ENCODE measurements around the gene PFDN1. TPM values are rescaled to one million over a fixed set of nuclear protein-coding genes. Genes with fewer than 3 reads are reported as not detected.
A peak's percentile ranks its signal among the peaks of the same experiment; 100 is the strongest.

PFDN1 gene
- total RNA-seq, 2 experiments from 2014 or later: 62.4 to 64.7 TPM

DNA sequence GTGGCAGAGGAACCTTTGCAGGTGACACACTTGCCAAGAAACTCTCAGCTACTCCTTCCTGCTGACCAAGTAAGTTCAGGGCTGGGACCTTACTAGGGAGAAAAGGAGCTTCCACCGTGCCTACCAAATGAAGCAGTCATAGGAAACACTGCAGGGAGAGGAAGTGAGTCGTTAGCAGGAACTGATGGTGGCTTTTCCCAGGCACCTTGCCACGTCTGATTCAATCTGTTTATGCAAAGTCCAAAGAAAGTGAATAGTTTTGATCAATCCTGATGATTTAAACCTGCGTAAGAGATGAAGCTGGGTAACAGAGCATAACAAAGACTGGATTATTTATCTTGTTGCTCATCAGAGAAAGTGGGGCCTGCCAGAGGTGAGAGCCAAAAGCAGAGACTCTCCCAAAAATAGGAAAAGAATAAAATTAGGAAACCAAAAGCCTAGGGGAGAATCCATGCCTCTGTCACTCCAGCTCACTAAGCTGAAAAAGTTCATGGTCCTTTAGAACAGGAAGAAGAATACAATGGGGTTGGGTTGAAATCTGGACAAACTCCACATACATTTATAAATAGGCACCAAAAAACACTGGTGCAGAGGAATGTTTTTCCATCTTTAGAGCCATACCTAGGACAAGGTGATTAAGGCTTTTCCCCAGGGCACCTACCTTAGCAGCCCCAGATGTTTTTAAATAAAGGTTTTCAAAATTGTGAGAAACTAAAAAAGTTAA is 9.3 kb upstream of the PFDN1 start:
- no peak for DNase-seq
- ATAC-seq: no peak
- no peak overlapping the region for H3K4me3 Mint-ChIP-seq
- no peaks in the 10 kb centered on the region for H3K36me3 Mint-ChIP-seq (ENCODE audit: low read depth)
- H3K9me3 Mint-ChIP-seq (ENCODE audit: insufficient read depth): no peaks in the 10 kb centered on the region
- POLR2A ChIA-PET: interaction anchor here (1.6 kb wide), 1 partner anchor 9 kb away, joined by 7 read pairs; the partner anchor contains the start of gene PFDN1
- no peak overlapping the region for H3K27ac Mint-ChIP-seq
- peaks cover 13% of the 10 kb centered on the region for H3K27me3 Mint-ChIP-seq (ENCODE audit: low read depth)
- H3K4me1 Mint-ChIP-seq (ENCODE audit: low read depth): peaks cover 14% of the 10 kb centered on the region
- CTCF ChIA-PET: interaction anchor here (0.7 to 1.5 kb wide), 3 partner anchors 33 to 51 kb away, joined by 3 to 5 read pairs (median 4); no protein-coding TSS in a partner anchor

DNA sequence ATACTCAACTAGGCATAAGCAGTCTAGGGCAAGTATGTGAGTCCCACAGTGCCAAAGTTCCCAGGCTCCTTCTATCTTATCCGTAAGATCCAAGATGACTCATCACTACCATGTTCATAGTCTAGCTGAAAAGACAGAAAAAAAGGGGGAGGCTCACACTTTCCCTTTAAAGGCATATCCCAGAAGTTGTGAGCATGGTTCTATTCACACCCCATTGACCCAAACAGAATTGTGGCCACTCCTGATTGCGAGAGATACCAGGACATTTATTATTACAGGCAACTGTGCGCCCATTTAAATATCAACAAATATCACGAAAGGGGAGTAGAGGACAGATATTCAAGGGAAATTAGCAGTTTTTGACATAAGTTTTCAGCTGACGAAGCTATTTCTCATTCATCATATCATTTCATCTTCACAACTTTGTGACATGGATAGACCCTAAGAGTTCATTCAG is 8.1 kb upstream of the PFDN1 start:
- ChIA-PET POLR2A (interaction anchor here (0.7 to 1.6 kb wide), 2 partner anchors 8 to 35 kb away, joined by 4 to 7 read pairs; partner anchors contain the start of gene PFDN1), CTCF (interaction anchor here (3.2 kb wide), 1 partner anchor 66 kb away, joined by 12 read pairs; no protein-coding TSS in a partner anchor)
- Mint-ChIP-seq H3K27ac (no peak overlapping the region), H3K27me3 (ENCODE audit: low read depth) (peaks cover 13% of the 10 kb centered on the region), H3K4me1 (ENCODE audit: low read depth) (peaks cover 14% of the 10 kb centered on the region), H3K36me3 (ENCODE audit: low read depth) (no peaks in the 10 kb centered on the region), H3K4me3 (no peak overlapping the region), H3K9me3 (ENCODE audit: insufficient read depth) (no peaks in the 10 kb centered on the region)
- ATAC-seq (no peak), DNase-seq (no peak)

DNA sequence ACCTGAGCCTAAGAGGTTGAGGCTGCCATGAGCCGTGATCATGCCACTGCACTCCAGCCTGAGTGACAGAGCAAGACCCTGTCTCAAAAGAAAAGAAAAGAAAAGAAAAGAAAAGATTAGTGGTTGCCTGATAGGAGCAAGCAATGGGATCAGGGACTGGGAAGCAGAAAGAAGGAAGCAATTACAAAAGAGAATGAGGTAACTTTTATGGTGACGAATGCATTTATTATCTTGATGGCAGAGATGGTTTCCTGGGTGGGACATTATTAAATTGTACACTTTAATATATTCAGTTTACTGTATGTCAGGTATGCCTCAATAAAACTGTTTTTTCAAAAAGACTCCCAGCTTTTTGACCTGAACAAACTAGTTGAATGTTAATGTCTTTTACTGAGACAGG is 7.5 kb upstream of the PFDN1 start:
- H3K9me3 Mint-ChIP-seq (ENCODE audit: insufficient read depth): no peaks in the 10 kb centered on the region
- H3K27me3 Mint-ChIP-seq (ENCODE audit: low read depth): peaks cover 15% of the 10 kb centered on the region
- CTCF ChIA-PET: interaction anchor here (3.2 kb wide), 1 partner anchor 66 kb away, joined by 12 read pairs; no protein-coding TSS in a partner anchor
- H3K4me3 Mint-ChIP-seq: no peak overlapping the region
- H3K36me3 Mint-ChIP-seq (ENCODE audit: low read depth): no peaks in the 10 kb centered on the region
- POLR2A ChIA-PET: no interaction called here
- no peak for ATAC-seq
- no peak for DNase-seq
- no peak overlapping the region for H3K27ac Mint-ChIP-seq
- peaks cover 14% of the 10 kb centered on the region for H3K4me1 Mint-ChIP-seq (ENCODE audit: low read depth)

DNA sequence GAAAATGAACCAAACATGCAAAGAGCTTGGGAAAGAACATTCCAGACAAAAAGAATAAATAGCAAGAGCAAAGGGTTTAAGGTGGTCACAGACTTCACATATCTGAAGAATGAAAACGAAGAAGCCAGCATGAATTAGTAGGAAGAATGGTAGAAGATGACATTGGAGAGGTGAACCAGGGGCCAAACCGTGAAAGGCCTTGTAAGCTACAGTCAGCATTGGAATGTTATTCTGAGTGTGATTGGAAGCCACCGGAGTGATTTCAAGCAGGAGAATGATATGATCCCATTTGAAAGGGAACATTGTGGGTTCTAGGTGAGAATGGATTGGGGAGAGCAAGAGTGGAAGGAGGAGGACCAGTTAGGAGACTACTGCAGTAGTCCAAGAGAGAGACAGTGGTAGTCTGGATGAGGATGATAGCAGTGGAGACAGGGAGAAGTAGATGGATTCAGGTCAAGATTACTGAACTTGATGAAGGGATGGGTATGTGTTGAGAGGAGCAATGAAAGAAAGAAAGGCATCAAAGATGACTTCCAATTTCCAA is 6.9 kb upstream of the PFDN1 start:
- no peaks in the 10 kb centered on the region for H3K36me3 Mint-ChIP-seq (ENCODE audit: low read depth)
- H3K4me3 Mint-ChIP-seq: no peak overlapping the region
- ATAC-seq (no peak), DNase-seq (no peak)
- H3K27ac Mint-ChIP-seq: no peak overlapping the region
- H3K27me3 Mint-ChIP-seq (ENCODE audit: low read depth): peaks cover 18% of the 10 kb centered on the region
- H3K4me1 Mint-ChIP-seq (ENCODE audit: low read depth): peaks cover 14% of the 10 kb centered on the region
- CTCF ChIA-PET: interaction anchor here (3.2 kb wide), 1 partner anchor 65 kb away, joined by 12 read pairs; no protein-coding TSS in a partner anchor
- POLR2A ChIA-PET: no interaction called here
- H3K9me3 Mint-ChIP-seq (ENCODE audit: insufficient read depth): no peaks in the 10 kb centered on the region

DNA sequence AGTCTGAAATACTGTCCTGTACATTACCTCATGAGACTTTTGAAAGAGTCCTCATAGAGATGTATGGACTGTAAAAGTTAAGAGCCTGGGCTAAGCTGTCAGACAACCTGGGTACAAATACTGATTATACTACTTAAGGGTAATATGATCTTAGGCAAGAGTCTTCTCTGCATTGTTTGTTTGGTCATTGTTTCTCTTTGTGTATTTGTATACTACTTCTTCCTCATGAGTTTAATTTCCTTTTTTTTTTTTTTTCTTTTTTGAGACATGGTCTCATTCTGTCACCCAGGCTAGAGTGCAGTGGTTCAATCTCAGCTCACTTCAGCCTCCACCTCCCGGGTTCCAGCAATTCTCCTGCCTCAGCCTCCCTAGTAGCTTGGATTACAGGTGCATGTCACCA is 2.6 kb upstream of the PFDN1 start:
- ChIA-PET POLR2A (no interaction called here), CTCF (interaction anchor here (4.2 to 4.8 kb wide), 2 partner anchors 47 to 62 kb away, joined by 26 to 27 read pairs; no protein-coding TSS in a partner anchor)
- Mint-ChIP-seq H3K9me3 (ENCODE audit: insufficient read depth) (no peaks in the 10 kb centered on the region), H3K27me3 (ENCODE audit: low read depth) (peaks cover 21% of the 10 kb centered on the region), H3K4me1 (ENCODE audit: low read depth) (peaks cover 21% of the 10 kb centered on the region), H3K4me3 (no peak overlapping the region), H3K36me3 (ENCODE audit: low read depth) (peaks cover 1% of the 10 kb centered on the region), H3K27ac (no peak overlapping the region)
- ATAC-seq (no peak), DNase-seq (no peak)

DNA sequence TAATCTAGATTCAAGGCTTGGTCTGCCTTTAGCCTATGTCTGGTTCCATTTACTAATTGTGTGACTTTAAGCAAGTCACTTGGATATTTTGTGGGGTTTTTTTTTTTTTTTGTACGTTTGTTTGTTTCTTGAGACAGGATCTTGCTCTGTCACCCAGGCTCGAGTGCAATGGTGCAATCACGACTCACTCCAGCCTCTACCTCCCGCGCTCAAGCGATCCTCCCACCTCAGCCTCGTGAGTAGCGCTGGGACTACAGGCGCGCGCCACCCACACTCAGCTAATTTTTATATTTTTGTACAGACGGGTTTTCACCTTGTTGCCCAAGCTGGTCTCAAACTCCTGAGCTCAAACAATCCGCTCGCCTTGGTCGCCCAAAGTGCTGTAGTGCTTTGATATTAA is 1.1 kb upstream of the PFDN1 start:
- Mint-ChIP-seq H3K36me3 (ENCODE audit: low read depth) (peaks cover 10% of the 10 kb centered on the region), H3K4me3 (no peak overlapping the region), H3K27ac (no peak overlapping the region), H3K9me3 (ENCODE audit: insufficient read depth) (no peaks in the 10 kb centered on the region), H3K27me3 (ENCODE audit: low read depth) (peaks cover 12% of the 10 kb centered on the region), H3K4me1 (ENCODE audit: low read depth) (peaks cover 25% of the 10 kb centered on the region)
- no peak for DNase-seq
- no peak for ATAC-seq
- POLR2A ChIA-PET: interaction anchor here (1.5 kb wide), 1 partner anchor 42 kb away, joined by 15 read pairs; the partner anchor contains the start of gene HBEGF
- CTCF ChIA-PET: interaction anchor here (0.9 to 4.8 kb wide), 5 partner anchors 42 to 64 kb away, joined by 3 to 27 read pairs (median 16); partner anchors contain the start of gene HBEGF

DNA sequence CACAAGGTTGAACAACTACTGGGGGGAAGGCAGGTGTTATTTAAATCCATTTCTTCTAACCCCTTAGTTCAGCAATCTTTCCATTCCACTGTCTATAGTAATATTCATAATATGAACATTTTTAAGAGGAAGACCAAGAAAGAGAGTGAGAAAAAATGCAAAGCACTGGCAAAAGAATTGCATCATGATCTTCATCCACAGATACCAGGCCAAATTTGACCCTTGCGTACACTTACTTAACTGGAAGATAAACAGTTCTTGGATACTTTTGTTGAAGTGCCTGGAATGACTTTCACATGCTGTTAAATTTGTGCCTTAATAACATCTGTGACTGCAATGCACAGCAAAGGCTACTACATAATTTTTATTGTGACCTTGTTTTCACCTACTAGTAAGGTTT is 1.8 kb downstream of the PFDN1 start:
- ATAC-seq (no peak), DNase-seq (no peak)
- H3K4me1 Mint-ChIP-seq (ENCODE audit: low read depth): peaks cover 33% of the 10 kb centered on the region
- H3K36me3 Mint-ChIP-seq (ENCODE audit: low read depth): peaks cover 20% of the 10 kb centered on the region
- no peak overlapping the region for H3K27ac Mint-ChIP-seq
- H3K9me3 Mint-ChIP-seq (ENCODE audit: insufficient read depth): no peaks in the 10 kb centered on the region
- H3K4me3 Mint-ChIP-seq: peak overlapping the region; percentile 6
- ChIA-PET CTCF (interaction anchor here (0.9 to 4.8 kb wide), 3 partner anchors 29 to 332 kb away, joined by 3 to 27 read pairs (median 6); no protein-coding TSS in a partner anchor), POLR2A (no interaction called here)
- peaks cover 9% of the 10 kb centered on the region for H3K27me3 Mint-ChIP-seq (ENCODE audit: low read depth)

DNA sequence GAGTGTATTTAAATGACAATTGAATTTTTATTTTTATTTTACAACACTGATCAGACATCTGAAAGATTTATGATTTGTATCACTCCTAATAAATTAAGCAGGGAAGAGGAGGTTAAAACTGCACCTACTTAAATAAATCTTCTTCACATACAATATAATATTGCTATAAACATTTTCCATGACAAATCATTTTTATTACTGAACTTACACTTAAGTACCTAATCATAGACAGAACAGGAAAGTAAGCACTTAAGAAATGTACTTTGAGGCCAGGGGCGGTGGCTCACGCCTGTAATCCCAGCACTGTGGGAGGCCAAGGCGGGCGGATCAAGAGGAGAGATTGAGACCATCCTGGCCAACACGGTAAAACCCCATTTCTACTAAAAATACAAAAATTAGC is 3.8 kb downstream of the PFDN1 start:
- CTCF ChIA-PET: interaction anchor here (1.4 to 1.9 kb wide), 2 partner anchors 53 to 55 kb away, joined by 3 to 6 read pairs; no protein-coding TSS in a partner anchor
- Mint-ChIP-seq H3K27me3 (ENCODE audit: low read depth) (no peaks in the 10 kb centered on the region), H3K4me3 (no peak overlapping the region), H3K4me1 (ENCODE audit: low read depth) (peaks cover 40% of the 10 kb centered on the region), H3K36me3 (ENCODE audit: low read depth) (peaks cover 24% of the 10 kb centered on the region), H3K27ac (no peak overlapping the region), H3K9me3 (ENCODE audit: insufficient read depth) (no peaks in the 10 kb centered on the region)
- DNase-seq: no peak
- POLR2A ChIA-PET: no interaction called here
- no peak for ATAC-seq

DNA sequence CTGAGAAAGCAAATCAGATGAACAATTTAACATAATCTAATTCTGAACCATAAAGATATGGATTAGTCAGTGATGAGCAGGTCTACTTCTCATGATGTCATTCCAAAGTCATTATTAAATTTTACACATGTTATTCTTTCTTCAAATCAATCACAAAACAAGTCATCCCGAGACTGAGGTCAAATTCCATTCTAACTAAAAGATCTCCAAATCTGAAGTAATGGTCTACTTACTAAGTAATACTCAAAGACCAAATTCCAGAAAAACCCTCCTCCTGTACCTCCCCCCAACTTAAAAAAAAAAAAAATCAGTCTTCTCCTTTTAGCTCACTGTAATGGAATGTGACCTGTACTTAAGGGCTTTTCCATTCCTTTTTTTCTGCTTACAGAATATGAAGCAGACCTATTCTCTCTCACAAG is 4.7 kb downstream of the PFDN1 start:
- H3K4me1 Mint-ChIP-seq (ENCODE audit: low read depth): peaks cover 47% of the 10 kb centered on the region
- H3K9me3 Mint-ChIP-seq (ENCODE audit: insufficient read depth): no peaks in the 10 kb centered on the region
- no peaks in the 10 kb centered on the region for H3K27me3 Mint-ChIP-seq (ENCODE audit: low read depth)
- no peak for ATAC-seq
- H3K27ac Mint-ChIP-seq: no peak overlapping the region
- ChIA-PET POLR2A (no interaction called here), CTCF (interaction anchor here (1.7 kb wide), 1 partner anchor 54 kb away, joined by 6 read pairs; no protein-coding TSS in a partner anchor)
- no peak overlapping the region for H3K4me3 Mint-ChIP-seq
- H3K36me3 Mint-ChIP-seq (ENCODE audit: low read depth): peaks cover 24% of the 10 kb centered on the region
- DNase-seq: no peak

DNA sequence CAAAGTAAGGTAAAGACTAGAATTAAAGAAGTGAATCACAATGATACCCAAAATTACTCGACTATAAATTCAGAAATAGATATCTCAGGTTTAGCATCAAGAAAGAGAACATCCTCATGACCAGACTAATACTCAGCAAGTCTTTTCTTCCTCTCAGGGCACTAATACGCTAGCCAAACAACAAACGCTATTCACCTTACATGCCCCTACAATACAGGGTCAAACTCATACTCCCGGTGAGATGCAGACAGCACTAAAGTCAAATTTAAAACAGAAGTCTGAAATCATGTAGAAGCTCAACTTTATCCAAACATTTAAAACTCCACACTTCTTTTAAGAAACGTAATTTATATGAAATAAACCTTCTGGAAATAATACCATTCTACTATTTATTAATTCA is 5.6 kb downstream of the PFDN1 start:
- H3K27ac Mint-ChIP-seq: no peak overlapping the region
- H3K9me3 Mint-ChIP-seq (ENCODE audit: insufficient read depth): no peaks in the 10 kb centered on the region
- ChIA-PET POLR2A (interaction anchor here (0.7 kb wide), 2 partner anchors 49 to 105 kb away, joined by 3 to 4 read pairs; partner anchors contain the start of gene HBEGF), CTCF (interaction anchor here (0.7 to 1.7 kb wide), 3 partner anchors 16 to 65 kb away, joined by 3 to 6 read pairs (median 4); no protein-coding TSS in a partner anchor)
- ATAC-seq (no peak), DNase-seq (no peak)
- peaks cover 24% of the 10 kb centered on the region for H3K36me3 Mint-ChIP-seq (ENCODE audit: low read depth)
- H3K4me1 Mint-ChIP-seq (ENCODE audit: low read depth): peaks cover 49% of the 10 kb centered on the region
- H3K4me3 Mint-ChIP-seq: no peak overlapping the region
- no peaks in the 10 kb centered on the region for H3K27me3 Mint-ChIP-seq (ENCODE audit: low read depth)

DNA sequence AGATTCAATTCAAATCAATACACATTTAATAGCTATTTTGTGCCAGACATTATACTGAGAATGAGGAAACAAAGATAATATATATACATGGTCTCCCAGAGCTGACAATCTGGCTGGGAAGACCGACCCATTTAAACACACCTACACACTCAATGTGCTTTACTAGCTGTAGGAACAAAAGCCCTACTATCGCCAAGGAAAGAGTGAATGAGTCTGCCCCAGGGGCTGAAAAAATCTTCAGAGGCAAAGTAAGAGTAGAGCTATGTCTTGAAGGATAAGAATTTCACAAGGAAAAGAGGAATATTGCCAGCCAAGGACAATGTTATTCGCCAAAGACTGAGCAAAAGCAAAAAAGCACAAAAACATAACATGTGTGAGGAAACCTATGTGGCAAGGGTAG is 6.6 kb downstream of the PFDN1 start:
- POLR2A ChIA-PET: no interaction called here
- H3K36me3 Mint-ChIP-seq (ENCODE audit: low read depth): peaks cover 24% of the 10 kb centered on the region
- peaks cover 41% of the 10 kb centered on the region for H3K4me1 Mint-ChIP-seq (ENCODE audit: low read depth)
- H3K27me3 Mint-ChIP-seq (ENCODE audit: low read depth): no peaks in the 10 kb centered on the region
- no peaks in the 10 kb centered on the region for H3K9me3 Mint-ChIP-seq (ENCODE audit: insufficient read depth)
- CTCF ChIA-PET: interaction anchor here (0.9 to 1.9 kb wide), 2 partner anchors 49 to 76 kb away, joined by 3 to 6 read pairs; no protein-coding TSS in a partner anchor
- no peak for DNase-seq
- no peak for ATAC-seq
- H3K4me3 Mint-ChIP-seq: no peak overlapping the region
- no peak overlapping the region for H3K27ac Mint-ChIP-seq

DNA sequence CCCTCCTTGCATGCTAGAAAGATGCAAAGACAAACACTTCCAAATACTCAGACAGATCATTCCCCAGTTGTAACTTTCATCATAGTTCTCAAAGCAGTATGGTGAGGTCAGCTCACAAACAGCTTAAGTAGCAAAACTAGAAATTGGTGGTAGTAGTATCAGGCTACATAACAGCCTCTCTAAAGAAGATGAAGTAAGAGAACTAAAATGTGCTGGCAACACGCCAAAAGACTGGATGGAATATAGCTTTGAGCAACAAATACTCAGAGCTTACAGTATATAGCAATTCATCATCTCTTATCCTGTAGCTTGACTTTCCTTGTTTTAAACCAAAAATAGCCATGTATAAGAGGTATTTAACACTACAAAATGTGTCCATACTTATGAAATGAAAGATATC is 7.5 kb downstream of the PFDN1 start:
- H3K4me3 Mint-ChIP-seq: no peak overlapping the region
- no peaks in the 10 kb centered on the region for H3K27me3 Mint-ChIP-seq (ENCODE audit: low read depth)
- peaks cover 28% of the 10 kb centered on the region for H3K36me3 Mint-ChIP-seq (ENCODE audit: low read depth)
- no peak for ATAC-seq
- ChIA-PET POLR2A (no interaction called here), CTCF (interaction anchor here (1.9 kb wide), 1 partner anchor 77 kb away, joined by 6 read pairs; no protein-coding TSS in a partner anchor)
- no peak overlapping the region for H3K27ac Mint-ChIP-seq
- no peaks in the 10 kb centered on the region for H3K9me3 Mint-ChIP-seq (ENCODE audit: insufficient read depth)
- no peak for DNase-seq
- H3K4me1 Mint-ChIP-seq (ENCODE audit: low read depth): peaks cover 38% of the 10 kb centered on the region
